ENCODE results near the gene EPS8L3.
"Not testable (repeated sequence)": the region's sequence is repeated elsewhere in the genome, so short reads cannot be mapped to it uniquely, and the experiment has no call there.

EPS8L3 gene

DNA sequence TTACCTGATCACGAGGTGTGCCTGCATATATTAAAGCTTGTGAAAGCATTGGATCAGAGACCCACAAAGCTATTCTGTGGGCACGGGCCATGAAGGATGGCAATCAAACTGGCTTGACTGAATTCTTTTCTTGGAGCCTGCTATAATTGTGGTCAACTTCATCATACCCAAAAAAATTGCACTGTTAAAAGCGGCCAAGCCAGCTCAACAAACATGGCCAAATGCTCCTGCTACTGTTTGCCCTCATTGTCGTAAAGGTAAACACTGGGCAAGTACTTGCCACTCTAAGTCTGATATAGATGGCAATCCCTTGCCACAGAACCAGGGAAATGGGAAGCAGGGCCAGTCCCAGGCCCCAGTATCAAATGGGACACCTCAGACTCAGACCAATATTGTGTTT, 58.3 kb downstream of the EPS8L3 start:
- H3K4me2 ChIP-seq (ENCODE audit: low read length): no peak overlapping the region
- H3K36me3 ChIP-seq (ENCODE audit: insufficient read depth, low read length): no peaks in the 10 kb centered on the region
- H3K4me1 ChIP-seq (ENCODE audit: control insufficient read depth, insufficient read depth, low read length): no peaks in the 10 kb centered on the region
- no peaks in the 10 kb centered on the region for H3K27me3 ChIP-seq (ENCODE audit: control insufficient read depth, insufficient read depth, low read length)
- no peaks in the 10 kb centered on the region for H3K9me3 ChIP-seq (replicated peaks; ENCODE audit: low read length)
- no peak overlapping the region for H3K9ac ChIP-seq (ENCODE audit: low read depth, low read length)
- H3K4me3 ChIP-seq (ENCODE audit: low read length): no peak overlapping the region

DNA sequence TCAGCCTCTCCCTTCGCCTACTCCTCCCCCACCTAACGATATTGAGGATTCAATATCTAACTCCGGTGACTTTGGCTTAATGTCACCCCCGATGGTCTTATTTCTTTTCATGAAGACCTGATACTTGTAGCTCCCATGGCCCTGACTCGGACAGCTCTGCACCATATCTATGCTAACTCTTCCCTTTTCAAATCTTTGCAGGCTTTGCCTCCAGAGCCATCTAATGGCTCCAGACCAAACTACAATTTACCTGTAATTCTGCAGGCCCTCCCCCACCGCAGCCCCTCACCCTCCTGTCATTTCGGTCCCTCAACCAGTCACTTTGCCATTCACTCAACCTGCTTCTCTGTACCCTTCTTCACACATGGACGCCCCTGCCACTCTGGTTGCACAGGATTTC, 59.5 kb downstream of the EPS8L3 start:
- no peak overlapping the region for H3K4me2 ChIP-seq (ENCODE audit: low read length)
- no peak overlapping the region for H3K9ac ChIP-seq (ENCODE audit: low read depth, low read length)
- no peaks in the 10 kb centered on the region for H3K9me3 ChIP-seq (replicated peaks; ENCODE audit: low read length)
- no peaks in the 10 kb centered on the region for H3K36me3 ChIP-seq (ENCODE audit: insufficient read depth, low read length)
- H3K4me3 ChIP-seq (ENCODE audit: low read length): no peak overlapping the region
- H3K4me1 ChIP-seq (ENCODE audit: control insufficient read depth, insufficient read depth, low read length): no peaks in the 10 kb centered on the region
- H3K27me3 ChIP-seq (ENCODE audit: control insufficient read depth, insufficient read depth, low read length): no peaks in the 10 kb centered on the region

DNA sequence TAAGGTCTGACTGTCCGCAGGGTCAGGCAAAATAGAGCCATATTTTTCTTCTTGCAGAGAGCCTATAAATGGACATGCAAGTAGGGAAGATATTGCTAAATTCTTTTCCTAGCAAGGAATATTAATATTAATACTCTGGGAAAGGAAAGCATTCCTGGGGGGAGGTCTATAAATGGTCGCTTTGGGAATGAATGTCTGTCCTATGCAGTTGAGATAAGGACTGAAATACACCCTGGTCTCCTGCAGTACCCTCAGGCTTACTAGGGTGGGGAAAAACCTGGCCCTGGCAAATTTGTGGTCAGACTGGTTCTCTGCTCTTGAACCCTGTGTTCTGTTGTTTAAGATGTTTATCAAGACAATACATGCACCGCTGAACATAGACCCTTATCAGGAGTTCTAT, 60.8 kb downstream of the EPS8L3 start:
- H3K4me3 ChIP-seq (ENCODE audit: low read length); H3K4me2 ChIP-seq (ENCODE audit: low read length); H3K9me3 ChIP-seq (replicated peaks; ENCODE audit: low read length); H3K9ac ChIP-seq (ENCODE audit: low read depth, low read length); H3K36me3 ChIP-seq (ENCODE audit: insufficient read depth, low read length); H3K27me3 ChIP-seq (ENCODE audit: control insufficient read depth, insufficient read depth, low read length); H3K4me1 ChIP-seq (ENCODE audit: control insufficient read depth, insufficient read depth, low read length): not testable (repeated sequence)

All from skeletal muscle satellite cell (primary cell).